MCF 10A (cell line): ENCODE measurements around the gene RIN1. TPM values are rescaled to one million over a fixed set of nuclear protein-coding genes. Genes with fewer than 3 reads are reported as not detected.

ENCODE experiments used
- BruUV-seq: library from RNA; stranded (reverse); fragments of 400-500 nt; replicated peaks from 2 replicates; lab custom pipeline; 2021; lab: Mats Ljungman, UMichigan
- CTCF ChIA-PET: fragments of 300-600 bp; sonication (Branson Sonifier 250); formaldehyde crosslinking; extraction: SDS; loops from one replicate; lab custom pipeline; 2021; ENCODE audit warnings: antibody characterized with exemption, inconsistent platforms; lab: Yijun Ruan, JAX
- POLR2A ChIA-PET: fragments of 300-600, 350-650 bp; sonication (Branson Sonifier 250); formaldehyde crosslinking; extraction: SDS; loops from one replicate; lab custom pipeline; 2020; ENCODE audit warnings: antibody characterized with exemption, inconsistent platforms; lab: Yijun Ruan, JAX
- DNase-seq: peaks from one replicate; pipeline ENCODE4 v3.0.0-alpha.2; 2018; ENCODE audit not compliant: unreplicated experiment
- H3K27ac Mint-ChIP-seq: one replicate; pipeline ENCODE4 v1.8.0; 2022; ENCODE audit warnings: mild to moderate bottlenecking, low read depth, mixed read lengths; ENCODE audit not compliant: unreplicated experiment
- H3K27me3 Mint-ChIP-seq: one replicate; pipeline ENCODE4 v1.8.0; 2022; ENCODE audit warnings: mixed read lengths; ENCODE audit not compliant: insufficient read depth, unreplicated experiment
- H3K36me3 Mint-ChIP-seq: one replicate; pipeline ENCODE4 v1.8.0; 2022; ENCODE audit warnings: mild to moderate bottlenecking, moderate library complexity, mixed read lengths; ENCODE audit not compliant: insufficient read depth, unreplicated experiment
- H3K4me1 Mint-ChIP-seq: one replicate; pipeline ENCODE4 v1.8.0; 2022; ENCODE audit warnings: mixed read lengths; ENCODE audit not compliant: insufficient read depth, unreplicated experiment
- H3K4me3 Mint-ChIP-seq: one replicate; pipeline ENCODE4 v1.8.0; 2022; ENCODE audit warnings: mild to moderate bottlenecking, moderate library complexity, mixed read lengths; ENCODE audit not compliant: unreplicated experiment
- H3K9me3 Mint-ChIP-seq: one replicate; pipeline ENCODE4 v1.8.0; 2022; ENCODE audit warnings: mixed read lengths; ENCODE audit not compliant: unreplicated experiment
- intact Hi-C: fragments of 100-400 bp; cut with micrococcal nuclease; formaldehyde crosslinking; loops from 2 replicates; pipeline ENCODE4 v1.14.1; 2022
- total RNA-seq: library from RNA; stranded (reverse); gene quantifications from 2 replicates; pipeline ENCODE4 v1.2.3, GENCODE V29; 2022
- TF ChIP-seq, protein P1 (sequence below): fragments of 200-600 bp; IDR thresholded peaks from one replicate; pipeline ENCODE4 v1.8.0; 2022; ENCODE audit warnings: antibody characterized with exemption, mild to moderate bottlenecking; ENCODE audit not compliant: unreplicated experiment

The RIN1 gene
- total RNA-seq, 1 experiment from 2014 or later: 50.2 TPM

DNA sequence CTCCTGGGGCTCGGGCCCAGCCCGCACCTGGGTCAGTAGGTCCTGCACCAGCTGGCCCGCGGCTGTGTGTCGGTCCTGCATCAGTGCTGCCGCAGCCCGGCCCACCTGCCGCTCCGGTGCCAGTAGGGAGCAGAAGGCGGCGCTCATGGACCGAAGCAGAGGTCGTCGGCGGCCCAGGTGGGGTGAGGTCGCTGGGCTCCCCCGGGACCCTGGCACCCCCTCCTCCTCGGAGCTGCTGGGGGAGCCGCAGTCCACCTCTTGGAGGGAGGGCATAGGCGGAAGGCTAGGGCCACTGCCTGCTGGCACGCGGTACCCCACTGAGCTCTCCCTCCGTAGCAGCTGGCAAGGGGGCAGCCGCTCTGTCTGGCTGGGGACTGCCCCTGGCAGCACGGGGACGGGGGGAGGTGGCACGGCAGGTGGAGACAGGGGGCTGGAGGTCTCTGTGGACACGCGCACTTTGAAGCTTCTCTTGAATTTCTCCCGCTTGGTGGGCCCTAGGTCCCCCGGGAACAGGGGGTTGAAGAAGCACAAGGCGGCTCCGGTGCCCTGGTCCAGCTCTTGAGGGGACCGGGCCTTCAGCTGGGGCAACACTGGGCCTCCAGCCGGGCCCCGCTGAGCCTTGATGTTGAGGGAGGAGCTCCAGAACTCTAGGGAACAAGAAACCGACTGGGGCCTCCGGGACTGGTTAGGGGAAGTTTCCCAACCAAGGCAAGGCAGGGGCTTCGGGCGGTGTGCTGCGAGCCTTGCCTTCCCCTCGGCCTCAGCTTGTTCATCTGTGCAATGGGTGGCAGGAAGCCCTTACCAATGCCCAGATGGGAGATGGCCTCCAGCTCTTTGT, 1.4 kb downstream of the RIN1 start:
- H3K36me3 Mint-ChIP-seq: peaks cover 57% of the 10 kb centered on the region
- peaks cover 34% of the 10 kb centered on the region for H3K4me1 Mint-ChIP-seq
- H3K27me3 Mint-ChIP-seq: no peaks in the 10 kb centered on the region
- peak overlapping the region; percentile 89 for H3K4me3 Mint-ChIP-seq
- ChIA-PET POLR2A (interaction anchor here (0.9 to 4.1 kb wide), 9 partner anchors 8 to 55 kb away, joined by 3 to 73 read pairs (median 7); partner anchors contain the start of genes B4GAT1, BRMS1, CD248 and YIF1A), CTCF (interaction anchor here (0.6 to 6.0 kb wide), 9 partner anchors 10 to 97 kb away, joined by 3 to 48 read pairs (median 4); partner anchors contain the start of gene BRMS1)
- peak overlapping the region; percentile 84 for H3K27ac Mint-ChIP-seq
- TF ChIP-seq, protein P1, sequence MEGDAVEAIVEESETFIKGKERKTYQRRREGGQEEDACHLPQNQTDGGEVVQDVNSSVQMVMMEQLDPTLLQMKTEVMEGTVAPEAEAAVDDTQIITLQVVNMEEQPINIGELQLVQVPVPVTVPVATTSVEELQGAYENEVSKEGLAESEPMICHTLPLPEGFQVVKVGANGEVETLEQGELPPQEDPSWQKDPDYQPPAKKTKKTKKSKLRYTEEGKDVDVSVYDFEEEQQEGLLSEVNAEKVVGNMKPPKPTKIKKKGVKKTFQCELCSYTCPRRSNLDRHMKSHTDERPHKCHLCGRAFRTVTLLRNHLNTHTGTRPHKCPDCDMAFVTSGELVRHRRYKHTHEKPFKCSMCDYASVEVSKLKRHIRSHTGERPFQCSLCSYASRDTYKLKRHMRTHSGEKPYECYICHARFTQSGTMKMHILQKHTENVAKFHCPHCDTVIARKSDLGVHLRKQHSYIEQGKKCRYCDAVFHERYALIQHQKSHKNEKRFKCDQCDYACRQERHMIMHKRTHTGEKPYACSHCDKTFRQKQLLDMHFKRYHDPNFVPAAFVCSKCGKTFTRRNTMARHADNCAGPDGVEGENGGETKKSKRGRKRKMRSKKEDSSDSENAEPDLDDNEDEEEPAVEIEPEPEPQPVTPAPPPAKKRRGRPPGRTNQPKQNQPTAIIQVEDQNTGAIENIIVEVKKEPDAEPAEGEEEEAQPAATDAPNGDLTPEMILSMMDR: no peak
- intact Hi-C loops: no loop called here
- BruUV-seq: no TSS peak
- no peak for DNase-seq
- H3K9me3 Mint-ChIP-seq: no peaks in the 10 kb centered on the region

DNA sequence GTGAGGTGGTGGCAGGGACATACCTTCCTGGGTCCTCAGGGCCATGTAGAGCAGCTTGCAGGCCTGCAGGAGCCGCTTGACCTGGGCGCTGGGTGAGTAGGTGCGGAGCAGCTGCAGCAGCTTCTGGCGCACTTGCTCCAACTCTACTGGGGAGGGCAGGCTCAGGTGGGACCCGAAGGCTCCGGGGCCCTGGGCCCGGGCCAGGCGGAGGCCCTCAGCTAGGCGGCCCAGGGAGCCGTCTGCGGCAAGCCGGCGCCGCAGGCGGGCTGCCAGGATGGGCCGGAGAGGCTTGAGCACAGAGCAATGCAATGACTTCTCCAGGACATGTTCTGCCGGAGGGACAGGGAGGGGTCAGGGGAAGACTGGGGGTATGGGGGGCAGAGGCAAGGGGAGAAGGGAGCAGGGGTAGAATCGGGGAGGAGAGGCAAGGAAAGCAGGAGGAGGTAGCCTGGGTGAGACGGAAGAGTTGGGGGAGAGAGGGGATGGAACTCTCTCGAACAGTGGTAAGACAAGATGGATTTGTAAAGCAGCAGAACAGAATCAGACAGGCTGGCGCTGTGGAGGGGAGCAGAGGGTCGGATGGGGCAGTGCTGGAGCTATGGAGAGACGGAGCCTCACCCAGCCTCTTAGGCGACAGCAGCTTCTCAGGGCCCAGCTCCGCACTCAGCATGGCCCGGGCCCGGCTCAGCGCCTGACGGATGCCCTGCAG, 2.2 kb downstream of the RIN1 start:
- Mint-ChIP-seq H3K36me3 (peaks cover 54% of the 10 kb centered on the region), H3K27me3 (no peaks in the 10 kb centered on the region), H3K27ac (no peak overlapping the region), H3K4me3 (peak overlapping the region; percentile 89), H3K9me3 (no peaks in the 10 kb centered on the region), H3K4me1 (peaks cover 29% of the 10 kb centered on the region)
- intact Hi-C loops: no loop called here
- CTCF ChIA-PET: interaction anchor here (0.7 to 6.0 kb wide), 4 partner anchors 11 to 96 kb away, joined by 3 to 48 read pairs (median 12); partner anchors contain the start of gene BRMS1
- DNase-seq: no peak
- POLR2A ChIA-PET: interaction anchor here (0.6 to 4.1 kb wide), 5 partner anchors 7 to 199 kb away, joined by 3 to 73 read pairs (median 4); partner anchors contain the start of genes B4GAT1 and BRMS1
- no TSS peak for BruUV-seq
- TF ChIP-seq, protein P1: no peak

DNA sequence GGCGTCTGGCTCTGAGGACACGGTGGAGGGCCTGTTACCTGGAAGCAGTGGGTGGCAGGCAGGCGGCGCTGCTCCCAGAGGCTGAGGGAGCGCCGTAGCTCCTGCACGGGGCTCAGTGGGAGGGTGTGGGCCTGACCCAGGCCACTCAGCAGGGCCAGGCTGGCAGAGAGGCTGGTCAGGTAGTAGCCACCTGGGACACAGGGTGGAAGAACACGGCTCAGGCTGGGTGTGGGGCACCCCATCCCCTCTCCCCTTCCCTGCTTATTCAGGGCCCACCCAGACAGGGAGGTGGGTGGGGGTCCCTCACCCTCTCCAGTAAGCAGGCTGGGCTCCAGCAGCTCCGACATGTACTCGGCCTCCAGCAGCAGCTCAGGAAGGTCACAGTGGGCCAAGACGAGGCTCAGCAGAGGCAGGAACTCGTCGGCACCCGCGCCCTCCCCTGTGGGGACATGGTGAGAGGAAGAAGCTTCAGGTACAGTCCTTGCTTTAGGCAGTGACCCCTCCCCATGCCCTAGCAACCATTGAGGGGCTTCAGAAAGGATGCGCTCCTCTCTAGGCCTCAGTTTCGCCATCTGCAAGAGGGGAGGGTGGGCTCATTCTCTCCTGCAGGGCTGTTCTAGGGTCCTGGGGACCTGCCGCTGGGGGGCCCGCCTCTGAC, 2.9 kb downstream of the RIN1 start:
- BruUV-seq: no TSS peak
- Mint-ChIP-seq H3K9me3 (no peaks in the 10 kb centered on the region), H3K27me3 (no peaks in the 10 kb centered on the region), H3K4me3 (no peak overlapping the region), H3K4me1 (peaks cover 29% of the 10 kb centered on the region), H3K36me3 (peaks cover 48% of the 10 kb centered on the region), H3K27ac (no peak overlapping the region)
- intact Hi-C loops: no loop called here
- POLR2A ChIA-PET: interaction anchor here (0.6 to 4.1 kb wide), 3 partner anchors 21 to 198 kb away, joined by 3 to 45 read pairs (median 4); no protein-coding TSS in a partner anchor
- CTCF ChIA-PET: interaction anchor here (0.6 to 6.0 kb wide), 3 partner anchors 10 to 22 kb away, joined by 3 to 48 read pairs (median 3); no protein-coding TSS in a partner anchor
- DNase-seq: no peak
- TF ChIP-seq, protein P1: no peak
